Transverse colon (tissue), 4 donors: Measurements from ENCODE around the gene NEXMIF. TPM values are rescaled to one million over a fixed set of nuclear protein-coding genes. Genes with fewer than 3 reads are reported as not detected.

Experiments used
- DNase-seq: peaks from one replicate; pipeline ENCODE4 v3.0.0-alpha.2; 2019
- H3K27ac ChIP-seq, 4 donors: fragments of 200-600 bp; sonication (generic); 2 replicates each; pipeline ENCODE4 v1.5.1; 2016 to 2018; ENCODE audit warnings: inconsistent platforms in 4 of 4
- H3K27me3 ChIP-seq: fragments of 200-600 bp; sonication (generic); 2 replicates; pipeline ENCODE4 v1.5.1; 2017; ENCODE audit warnings: inconsistent platforms
- H3K36me3 ChIP-seq, 4 donors: fragments of 200-600 bp; sonication (generic); 2 replicates each; pipeline ENCODE4 v1.5.1; 2017 to 2019; ENCODE audit warnings: inconsistent platforms in 4 of 4
- H3K4me1 ChIP-seq, 4 donors: fragments of 200-600 bp; sonication (generic); 2 replicates each; pipeline ENCODE4 v1.5.1; 2017 to 2020; ENCODE audit warnings: inconsistent platforms in 4 of 4
- H3K4me3 ChIP-seq, 4 donors: fragments of 200-600 bp; sonication (generic); 1 replicate in 1 of 4; 2 replicates in 3 of 4; pipeline versions ENCODE4 v1.5.1 to v1.6.1; 2017 to 2019; ENCODE audit warnings: inconsistent platforms in 4 of 4
- H3K9me3 ChIP-seq, 2 donors: fragments of 200-600 bp; sonication (generic); 2 replicates each; pipeline ENCODE4 v1.5.1; 2017 to 2019; ENCODE audit warnings: inconsistent platforms in 2 of 2
- EP300 ChIP-seq: sonication (generic); formaldehyde crosslinking; IDR thresholded peaks from one replicate; pipeline ENCODE4 v1.6.1; 2017; ENCODE audit warnings: antibody characterized with exemption, low read depth
- POLR2A ChIP-seq: fragments of 450-650 bp; IDR thresholded peaks from one replicate; pipeline ENCODE4 v1.6.1; 2016; ENCODE audit warnings: antibody characterized with exemption, mild to moderate bottlenecking, moderate library complexity
- POLR2AphosphoS5 ChIP-seq, 3 donors: sonication (generic); formaldehyde crosslinking; IDR thresholded peaks; one replicate each; pipeline ENCODE4 v1.6.1; 2016; ENCODE audit warnings: antibody characterized with exemption in 3 of 3
- WGBS, 2 donors: methylation state at CpG; one replicate each; pipeline ENCODE4 v1.1.5; 2018; ENCODE audit warnings: low coverage in 1 of 2; 5-methylcytosine and 5-hydroxymethylcytosine counted together
- in situ Hi-C, 4 donors: fragments of 200-750 bp; cut with MboI; loops; one replicate each; pipeline versions ENCODE4 v1.15.0 to v1.15.1; 2017; ENCODE audit warnings: low sequenced_read_pairs in 3 of 4, low pct_ligation_motif_present in 1 of 4, low pct_unique_long_range_greater_than_20kb in 1 of 4
- intact Hi-C: fragments of 100-400 bp; cut with DNase I; formaldehyde crosslinking; loops from one replicate; pipeline ENCODE4 v1.15.1; 2023; ENCODE audit warnings: low total_unique reads
- total RNA-seq, 4 donors: library from RNA; depleted of rRNA; stranded (reverse); fragments of >200 nt; gene quantifications; one replicate each; pipeline ENCODE4 v1.1.0, GENCODE V29; 2016
- TF ChIP-seq, protein P1 (sequence below), 5 experiments: fragments of 200-600 bp in 3 of 5; fragments of 450-650 bp in 2 of 5; sonication (generic) in 3 of 5; IDR thresholded peaks; 1 replicate in 2 of 5; 2 replicates in 3 of 5; pipeline ENCODE4 v1.5.1; 2016 to 2017; ENCODE audit warnings: antibody characterized with exemption in 5 of 5, inconsistent platforms in 3 of 5, mild to moderate bottlenecking in 2 of 5, moderate library complexity in 1 of 5

NEXMIF gene
- total RNA-seq, 4 donors from 2014 or later, result under 0.01 to 3.3 (median 1.7) TPM

DNA sequence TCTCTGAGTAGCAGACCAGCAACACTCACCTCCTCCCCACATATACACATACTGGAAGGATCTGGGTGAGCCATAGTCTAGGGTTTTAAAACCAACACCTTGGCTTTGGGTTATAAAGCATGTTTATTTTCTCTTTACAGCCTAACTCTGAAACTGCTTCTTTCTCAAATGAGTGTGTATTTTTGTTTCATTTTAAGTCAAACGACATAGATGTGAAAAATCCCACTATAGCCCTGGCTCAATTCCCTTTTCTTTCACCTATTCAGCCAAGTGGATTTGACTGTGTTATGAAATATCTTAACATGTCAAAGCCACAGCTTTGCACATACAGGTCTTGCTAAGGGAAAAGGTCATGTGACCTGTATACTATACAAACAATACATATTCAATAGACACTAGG, 13.8 kb downstream of the NEXMIF start:
- intact Hi-C loops (no loop called here), in situ Hi-C loops (no loop called here)
- H3K27me3 ChIP-seq, result no peaks in the 10 kb centered on the region
- no peak for DNase-seq
- TF ChIP-seq POLR2AphosphoS5 (IDR thresholded peaks at IDR 0.05), result no peak
- TF ChIP-seq, protein P1, sequence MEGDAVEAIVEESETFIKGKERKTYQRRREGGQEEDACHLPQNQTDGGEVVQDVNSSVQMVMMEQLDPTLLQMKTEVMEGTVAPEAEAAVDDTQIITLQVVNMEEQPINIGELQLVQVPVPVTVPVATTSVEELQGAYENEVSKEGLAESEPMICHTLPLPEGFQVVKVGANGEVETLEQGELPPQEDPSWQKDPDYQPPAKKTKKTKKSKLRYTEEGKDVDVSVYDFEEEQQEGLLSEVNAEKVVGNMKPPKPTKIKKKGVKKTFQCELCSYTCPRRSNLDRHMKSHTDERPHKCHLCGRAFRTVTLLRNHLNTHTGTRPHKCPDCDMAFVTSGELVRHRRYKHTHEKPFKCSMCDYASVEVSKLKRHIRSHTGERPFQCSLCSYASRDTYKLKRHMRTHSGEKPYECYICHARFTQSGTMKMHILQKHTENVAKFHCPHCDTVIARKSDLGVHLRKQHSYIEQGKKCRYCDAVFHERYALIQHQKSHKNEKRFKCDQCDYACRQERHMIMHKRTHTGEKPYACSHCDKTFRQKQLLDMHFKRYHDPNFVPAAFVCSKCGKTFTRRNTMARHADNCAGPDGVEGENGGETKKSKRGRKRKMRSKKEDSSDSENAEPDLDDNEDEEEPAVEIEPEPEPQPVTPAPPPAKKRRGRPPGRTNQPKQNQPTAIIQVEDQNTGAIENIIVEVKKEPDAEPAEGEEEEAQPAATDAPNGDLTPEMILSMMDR (IDR thresholded peaks at IDR 0.05), result no peak
- no peaks in the 10 kb centered on the region for H3K4me1 ChIP-seq
- H3K27ac ChIP-seq, result no peak overlapping the region
- H3K4me3 ChIP-seq, result no peak overlapping the region
- no peaks in the 10 kb centered on the region for H3K9me3 ChIP-seq
- H3K36me3 ChIP-seq, result no peaks in the 10 kb centered on the region
- WGBS, 2 donors, result 54% methylated on average over 1 of the region's 1 CpG; no CpG with 5 or more reads in 1 of the 2 donors

DNA sequence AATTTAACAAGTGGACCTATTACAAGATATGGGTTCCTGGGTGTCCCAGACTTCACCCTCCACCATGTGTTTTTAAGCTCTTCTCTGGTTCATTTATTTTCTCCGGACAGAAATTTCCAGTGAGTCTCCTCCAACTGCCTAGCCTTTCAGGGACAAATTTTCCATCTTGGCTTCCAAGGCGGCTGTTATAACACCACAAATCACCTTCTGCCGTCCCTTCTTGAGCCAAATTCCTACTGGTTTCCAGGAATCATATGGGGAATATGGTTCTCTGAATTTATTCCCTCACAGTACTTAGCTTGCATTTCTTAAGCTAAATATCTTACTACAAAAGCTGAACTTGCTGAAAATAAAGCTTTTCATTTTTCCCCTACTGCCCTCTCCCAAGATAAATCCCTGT, 18.8 kb downstream of the NEXMIF start:
- Histone ChIP-seq H3K27ac (peak overlapping the region in 1 of 4 donors; percentile 17), H3K27me3 (no peaks in the 10 kb centered on the region), H3K9me3 (no peaks in the 10 kb centered on the region), H3K4me1 (no peaks in the 10 kb centered on the region), H3K36me3 (no peaks in the 10 kb centered on the region), H3K4me3 (no peak overlapping the region)
- intact Hi-C loops, result no loop called here
- 80 to 83% methylated on average over 2 to 3 of the region's 3 CpGs for WGBS, 2 donors
- DNase-seq, result no peak
- in situ Hi-C loops, result no loop called here
- TF ChIP-seq, protein P1 (IDR thresholded peaks at IDR 0.05), result no peak
- TF ChIP-seq EP300 (no peak), POLR2AphosphoS5 (IDR thresholded peaks at IDR 0.05) (no peak), POLR2A (no peak)

DNA sequence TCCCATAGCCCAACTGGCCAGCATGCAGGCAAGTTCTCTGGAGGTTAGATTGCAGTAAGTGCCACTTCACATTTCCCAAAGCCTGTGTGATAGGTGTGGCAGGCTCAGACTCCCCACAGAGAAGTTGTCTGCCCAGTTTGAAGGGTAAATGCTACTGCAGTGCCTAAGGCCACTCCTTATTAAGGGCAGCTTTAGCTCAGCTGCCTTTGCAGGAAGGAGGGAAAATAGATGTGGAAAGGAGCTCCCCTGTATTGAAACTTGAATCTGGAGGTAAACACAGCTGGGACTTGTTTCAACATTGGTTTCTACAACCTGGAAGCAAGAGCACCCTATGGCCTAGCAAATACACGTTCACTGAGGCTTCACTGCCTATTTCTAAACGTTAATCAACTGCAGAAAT, 22.4 kb downstream of the NEXMIF start:
- in situ Hi-C loops, result no loop called here
- WGBS, 2 donors, result 14 to 40% methylated on average over 1 to 2 of the region's 2 CpGs

DNA sequence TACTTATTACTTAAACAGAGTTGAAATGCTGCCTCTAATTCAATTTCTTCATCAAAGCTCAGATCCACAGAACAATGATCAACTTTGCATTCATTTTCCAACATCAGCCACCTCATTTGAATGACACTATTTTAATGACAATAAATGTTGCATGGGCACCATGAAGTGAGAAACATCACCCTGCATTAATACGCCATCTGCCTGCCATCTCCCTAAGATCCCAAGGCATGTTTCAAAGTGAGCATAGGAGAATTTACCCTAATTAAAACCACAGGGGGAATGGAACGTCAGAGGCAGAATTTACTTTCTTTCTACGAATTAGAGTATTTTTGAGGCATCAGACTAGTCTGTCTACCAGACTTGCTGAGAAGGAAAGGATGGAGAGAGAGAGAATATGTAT, 32.7 kb downstream of the NEXMIF start:
- H3K4me3 ChIP-seq, result no peak overlapping the region
- intact Hi-C loops, result no loop called here
- no peaks in the 10 kb centered on the region for H3K27me3 ChIP-seq
- TF ChIP-seq POLR2A (no peak), POLR2AphosphoS5 (IDR thresholded peaks at IDR 0.05) (no peak), EP300 (no peak)
- TF ChIP-seq, protein P1 (IDR thresholded peaks at IDR 0.05), result no peak
- WGBS, 2 donors, result 68% methylated on average over 3 of the region's 3 CpGs; no CpG with 5 or more reads in 1 of the 2 donors
- DNase-seq, result no peak
- no peak overlapping the region for H3K27ac ChIP-seq
- H3K36me3 ChIP-seq, result no peaks in the 10 kb centered on the region
- H3K4me1 ChIP-seq, result no peaks in the 10 kb centered on the region
- in situ Hi-C loops, result no loop called here
- no peaks in the 10 kb centered on the region for H3K9me3 ChIP-seq

More for the DNA sequence above, 22.4 kb downstream of the NEXMIF start:
- no peak for TF ChIP-seq POLR2A
- TF ChIP-seq, protein P1 (IDR thresholded peaks at IDR 0.05), result no peak
- TF ChIP-seq POLR2AphosphoS5 (IDR thresholded peaks at IDR 0.05), result no peak
- TF ChIP-seq EP300, result no peak
- Histone ChIP-seq H3K4me3 (no peak overlapping the region), H3K9me3 (no peaks in the 10 kb centered on the region), H3K4me1 (no peaks in the 10 kb centered on the region), H3K27ac (no peak overlapping the region), H3K36me3 (no peaks in the 10 kb centered on the region), H3K27me3 (no peaks in the 10 kb centered on the region)
- peak; percentile 7 for DNase-seq
- intact Hi-C loops, result no loop called here
